Right forelimb (tissue), 1 donor: ENCODE results near the gene MBNL1.
A peak's percentile ranks its signal among the peaks of the same experiment; 100 is the strongest.

ENCODE experiments used
- DNase-seq: peaks from one replicate; pipeline ENCODE4 v3.0.0-alpha.2; 2018

The MBNL1 gene

DNA sequence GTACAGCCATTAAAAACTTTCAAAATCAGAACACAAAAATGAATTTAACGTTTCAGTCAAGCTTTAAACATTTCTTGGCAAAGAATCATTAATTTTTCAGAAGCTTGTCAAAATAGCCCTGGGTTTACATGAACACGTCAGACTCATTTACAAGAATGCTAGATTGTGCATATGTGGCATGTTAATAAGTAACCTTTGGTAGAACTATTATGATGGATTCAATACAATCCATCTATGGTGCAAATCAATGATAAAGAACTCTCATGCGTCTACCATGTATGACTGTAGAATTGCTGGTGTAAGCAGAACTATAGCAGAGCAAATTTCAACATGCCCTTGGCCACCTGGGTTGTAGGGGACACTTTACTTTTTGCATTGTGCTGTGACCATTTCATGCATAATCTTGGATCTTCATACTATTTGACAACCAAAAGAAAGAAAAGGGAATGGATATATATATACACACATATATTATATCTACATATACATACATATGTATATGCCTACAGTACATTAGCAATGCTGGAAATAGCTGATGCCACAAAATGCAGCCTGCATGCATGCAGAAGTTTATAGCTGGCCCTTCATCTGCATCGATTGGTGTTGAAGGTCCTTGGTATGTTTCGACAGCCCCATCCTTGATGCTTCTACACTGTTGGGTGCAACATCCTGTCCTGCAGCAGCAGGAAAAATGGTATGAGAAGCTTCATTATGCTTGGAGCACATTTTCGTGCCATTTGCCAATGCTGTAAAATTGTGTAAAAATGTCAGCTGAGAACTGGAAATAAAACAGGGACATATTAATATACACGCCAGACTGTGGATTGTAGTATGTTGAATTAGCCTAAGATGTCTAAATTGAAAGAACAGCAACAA lies 189.0 kb downstream of the MBNL1 start:
- no peak for DNase-seq

DNA sequence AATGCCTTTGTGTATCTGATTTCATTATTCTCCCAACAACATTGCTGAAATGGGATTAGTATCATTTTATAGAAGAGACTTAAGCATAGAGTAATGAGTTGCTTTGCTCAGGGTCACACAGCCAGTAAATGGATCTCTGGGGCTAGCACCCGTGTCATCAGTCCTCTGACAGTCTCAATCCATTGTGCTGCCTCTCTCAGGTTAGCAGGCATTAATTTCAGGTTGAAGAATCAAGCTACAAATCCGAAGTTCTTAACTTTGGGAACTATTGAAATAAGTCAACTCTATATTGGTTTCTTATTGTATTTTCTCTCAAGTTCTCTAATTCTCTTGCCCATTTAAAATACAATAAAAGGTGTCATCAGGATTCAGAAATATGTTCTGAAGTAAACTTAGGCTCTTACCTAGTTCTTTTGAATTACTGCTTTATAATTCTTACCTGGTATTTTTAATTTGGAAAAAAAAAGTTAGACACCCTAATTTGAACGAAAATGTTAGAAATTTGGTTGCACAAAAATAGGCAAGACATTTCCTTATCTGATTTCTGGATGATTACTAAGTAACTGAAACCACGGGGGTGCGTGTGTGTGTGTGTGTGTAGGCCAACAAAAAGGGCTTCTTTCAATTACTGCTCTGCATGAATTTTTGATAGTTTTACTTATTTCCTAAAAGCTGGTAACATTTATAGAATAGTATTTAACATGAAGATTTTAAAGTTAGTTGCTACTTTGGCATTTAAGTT lies 189.8 kb downstream of the MBNL1 start:
- no peak for DNase-seq

DNA sequence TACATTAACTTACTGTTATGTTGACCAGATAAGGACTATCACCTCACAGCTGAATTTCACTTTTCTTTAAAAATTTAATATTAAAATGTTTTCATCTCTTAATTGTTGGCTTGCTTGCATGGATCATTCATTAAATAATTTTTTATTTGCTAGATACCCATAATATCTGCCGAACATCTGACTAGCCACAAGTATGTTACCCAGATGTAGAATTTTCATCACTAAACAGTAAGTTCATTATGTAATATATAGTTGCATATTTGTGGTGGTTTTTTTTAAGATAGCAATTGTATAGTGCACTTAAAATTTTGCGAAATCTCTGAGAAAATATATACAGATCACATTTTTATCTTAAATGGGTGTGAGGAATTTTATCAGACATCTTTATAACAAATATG lies 190.4 kb downstream of the MBNL1 start:
- DNase-seq: no peak

DNA sequence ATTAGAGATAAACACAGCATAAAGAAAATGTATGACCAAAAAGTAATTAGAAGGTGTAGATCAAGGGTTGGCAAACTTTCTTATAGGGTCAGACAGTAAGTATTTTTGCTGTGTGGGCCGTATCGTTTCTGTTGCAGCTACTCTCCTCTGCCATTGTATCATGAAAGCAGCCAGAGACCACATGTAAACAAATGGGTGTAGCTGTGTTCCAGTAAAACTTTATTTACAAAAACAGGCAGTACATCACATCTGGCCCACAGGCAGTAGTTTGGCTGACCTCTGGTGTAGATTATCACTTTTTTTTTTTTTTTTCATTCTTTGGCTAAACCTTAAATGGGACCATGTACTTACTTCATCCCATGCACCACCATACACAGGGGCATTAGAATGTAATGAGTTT lies 190.8 kb downstream of the MBNL1 start:
- DNase-seq: no peak

DNA sequence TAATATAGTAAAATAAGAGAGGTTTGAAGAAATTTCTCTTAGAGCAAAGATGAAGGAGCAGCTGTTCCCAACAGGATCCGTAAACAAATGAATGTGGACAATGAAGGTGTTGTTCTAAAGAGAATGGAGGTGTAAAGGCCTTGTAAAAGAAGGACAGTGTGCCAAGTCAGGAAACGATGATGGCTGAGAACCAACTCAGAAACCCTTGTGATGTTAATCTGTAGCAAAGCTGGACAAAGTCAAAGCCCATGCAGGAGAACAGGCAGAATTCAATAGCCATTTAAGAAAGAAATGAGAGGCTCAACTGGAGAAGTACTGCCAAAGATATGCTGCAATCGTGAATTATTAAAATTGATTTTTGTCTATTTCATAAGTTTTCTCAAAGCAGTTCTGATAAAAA lies 192.2 kb downstream of the MBNL1 start:
- no peak for DNase-seq

DNA sequence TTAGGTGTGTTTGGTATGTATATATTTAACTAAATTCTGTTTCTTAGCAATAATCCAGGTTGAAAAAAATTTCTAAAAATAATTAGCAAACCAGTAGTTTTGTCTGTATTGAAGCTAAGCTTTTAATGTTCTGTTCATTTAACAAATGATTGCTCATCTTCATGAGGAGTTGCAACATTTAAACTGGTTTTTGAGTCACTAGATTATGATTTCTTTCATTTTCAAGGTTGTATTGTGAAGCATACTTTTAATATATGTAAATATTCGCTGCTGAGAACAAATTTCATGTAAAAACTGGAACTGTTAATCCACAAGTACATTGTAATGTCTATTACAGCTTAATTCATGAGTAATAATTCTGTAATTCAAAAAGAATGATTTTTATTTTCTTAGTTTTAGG lies 192.7 kb downstream of the MBNL1 start:
- no peak for DNase-seq

DNA sequence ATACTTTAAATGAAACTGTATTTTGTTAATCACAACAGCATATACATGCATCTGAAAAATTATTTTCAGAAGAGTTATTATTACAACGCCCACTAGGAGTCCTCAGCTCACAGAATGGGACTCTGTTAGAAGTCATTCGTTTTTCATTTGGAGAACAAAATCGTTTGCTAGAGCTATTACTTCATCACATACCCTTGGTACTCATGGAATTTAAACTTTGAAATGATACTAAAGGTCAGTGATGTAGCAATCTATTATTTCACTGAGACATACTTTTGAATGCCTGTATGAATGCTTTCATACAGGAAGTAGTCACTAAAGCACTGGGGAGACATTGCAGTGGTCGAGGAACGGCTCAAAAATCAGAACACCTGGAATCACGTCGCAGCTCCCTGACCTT lies 198.1 kb downstream of the MBNL1 start:
- DNase-seq: no peak

DNA sequence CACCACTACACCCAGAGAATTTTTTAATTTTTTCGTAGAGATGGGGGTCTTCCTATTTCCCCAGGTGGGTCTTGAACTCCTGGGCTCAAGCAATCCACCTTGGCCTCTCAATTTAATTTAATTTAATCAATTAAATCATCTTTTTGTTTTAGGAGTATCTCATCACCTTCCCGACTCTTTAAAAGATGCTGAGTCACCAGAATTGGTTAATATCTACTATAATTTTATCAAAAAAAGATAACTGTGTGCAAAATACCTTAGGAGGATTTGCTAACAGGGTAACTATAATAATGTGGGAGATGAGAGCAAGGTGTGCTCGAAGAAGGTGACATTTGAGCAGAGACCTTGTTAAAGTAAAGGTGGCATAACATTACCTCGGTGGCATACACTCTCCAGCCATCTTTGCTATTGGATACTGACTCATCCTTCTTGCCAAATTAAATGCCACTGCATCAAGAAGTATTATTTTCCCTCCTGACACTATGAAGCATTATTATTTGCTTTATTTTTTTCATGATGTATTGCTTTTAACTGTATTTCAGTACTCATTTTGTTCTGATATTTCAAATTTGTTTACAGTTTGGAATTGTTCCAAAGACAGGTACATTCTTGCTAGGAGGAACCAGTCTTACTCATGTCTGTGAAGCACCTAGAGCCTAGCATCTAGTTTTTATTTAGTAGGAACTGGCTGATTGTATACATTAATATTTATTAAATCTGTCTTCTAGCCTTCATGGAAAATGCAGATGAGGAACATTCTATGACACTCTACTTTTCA lies 200.7 kb downstream of the MBNL1 start:
- DNase-seq: no peak

DNA sequence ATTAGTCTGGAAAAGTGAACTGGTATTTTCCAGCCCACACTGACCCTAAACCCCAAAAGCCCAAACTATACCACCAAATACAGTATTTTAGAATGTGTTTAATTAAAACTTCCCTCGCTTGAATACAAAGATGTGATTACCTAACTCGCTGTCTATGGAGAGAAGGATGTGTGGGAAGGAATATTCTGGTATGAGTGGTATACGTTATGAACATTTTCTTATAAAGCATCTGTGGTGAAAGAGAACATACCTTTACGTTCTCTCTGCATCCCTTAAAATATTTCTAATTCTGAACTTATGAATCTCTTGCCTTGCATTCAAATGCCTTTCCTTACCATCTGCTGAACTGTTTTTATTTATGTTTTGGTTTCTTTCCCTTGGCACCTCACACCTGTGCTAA lies 201.4 kb downstream of the MBNL1 start:
- no peak for DNase-seq

DNA sequence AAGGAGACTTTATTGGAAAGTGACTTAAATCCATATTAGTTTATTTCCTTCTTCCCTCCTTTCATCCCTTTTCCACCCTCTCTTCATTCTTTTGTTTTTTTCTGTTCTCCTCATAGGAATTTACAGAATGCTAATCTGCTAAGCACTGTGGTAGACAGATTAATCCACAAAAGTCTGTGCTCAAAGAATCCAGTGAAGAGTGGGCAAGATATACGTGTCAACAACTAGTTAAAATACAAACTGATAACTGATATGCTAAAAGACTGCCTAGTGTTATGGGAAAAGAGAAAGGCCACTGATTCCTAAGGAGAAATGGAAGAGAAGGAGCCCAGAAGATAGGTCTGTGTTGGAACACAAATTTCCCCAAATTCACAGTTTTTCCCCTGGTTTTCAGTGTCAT lies 202.2 kb downstream of the MBNL1 start:
- DNase-seq: no peak

DNA sequence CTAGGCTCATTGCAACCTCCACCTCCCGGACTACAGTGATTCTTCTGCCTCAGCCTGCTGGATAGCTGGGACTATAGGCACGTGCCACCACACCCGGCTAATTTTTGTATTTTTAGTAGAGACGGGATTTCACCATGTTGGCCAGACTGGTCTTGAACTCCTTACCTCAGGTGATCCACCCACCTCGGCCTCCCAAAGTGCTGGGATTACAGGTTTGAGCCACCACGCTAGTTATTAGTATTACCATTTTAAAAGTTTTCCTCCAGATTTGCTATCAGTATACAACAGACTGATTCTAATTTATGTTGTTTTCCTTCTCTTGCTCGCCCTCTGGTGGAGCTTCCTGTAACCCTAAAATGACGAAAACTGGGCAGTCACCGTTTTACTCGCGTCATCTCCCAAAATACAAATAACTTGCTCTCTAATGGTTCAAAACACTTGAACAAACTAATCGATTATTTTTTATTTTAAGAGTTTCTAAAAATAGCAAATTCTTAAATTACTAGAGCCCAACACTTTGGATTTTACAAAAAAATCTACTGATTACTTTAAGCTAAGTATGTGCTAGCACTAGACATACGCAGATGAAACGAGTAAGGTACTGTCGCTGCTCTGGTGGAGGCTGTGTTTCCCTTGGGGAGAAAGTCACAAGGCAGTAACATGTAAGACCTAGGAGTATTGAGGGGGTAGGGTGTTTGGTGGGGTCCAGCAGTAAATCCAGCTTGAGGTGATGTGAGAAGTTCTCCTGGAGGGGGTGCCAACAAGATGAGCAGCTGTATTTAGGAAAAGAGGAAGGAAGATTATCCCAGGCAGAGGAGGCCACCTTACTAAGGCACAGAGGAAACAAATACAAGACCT lies 203.3 kb downstream of the MBNL1 start:
- peak; percentile 53 for DNase-seq

DNA sequence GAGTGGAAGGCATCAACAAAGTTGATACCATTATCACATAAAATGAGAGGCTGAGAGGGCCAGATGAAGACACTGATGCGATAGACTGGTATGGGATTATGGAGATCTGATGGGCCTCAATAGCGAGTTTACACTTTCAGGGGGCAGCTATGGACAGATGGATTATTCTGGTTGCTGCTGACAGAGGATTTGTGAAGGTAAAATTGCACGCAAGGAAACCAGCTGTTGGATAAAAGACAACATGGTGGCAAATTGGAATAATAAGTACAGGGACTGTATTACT lies 203.9 kb downstream of the MBNL1 start:
- no peak for DNase-seq

DNA sequence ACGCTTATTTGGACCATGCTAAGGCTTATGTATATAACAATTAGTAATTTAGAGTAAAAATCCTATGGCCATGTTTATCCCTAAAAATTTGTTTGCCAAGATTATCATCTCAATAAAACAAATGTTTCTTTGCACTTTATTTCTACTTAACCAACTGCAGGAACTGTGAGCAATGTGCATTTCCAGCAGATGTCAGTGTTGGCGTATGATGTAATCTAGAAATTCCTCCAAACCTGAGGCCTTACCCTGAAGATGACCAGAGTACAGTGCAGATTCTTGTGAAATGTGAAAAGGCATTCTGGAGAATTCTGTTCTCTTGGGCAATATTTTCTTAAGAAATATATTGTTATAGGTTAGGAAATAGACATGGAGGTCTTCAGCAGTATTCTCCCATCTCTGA lies 205.9 kb downstream of the MBNL1 start:
- DNase-seq: no peak

DNA sequence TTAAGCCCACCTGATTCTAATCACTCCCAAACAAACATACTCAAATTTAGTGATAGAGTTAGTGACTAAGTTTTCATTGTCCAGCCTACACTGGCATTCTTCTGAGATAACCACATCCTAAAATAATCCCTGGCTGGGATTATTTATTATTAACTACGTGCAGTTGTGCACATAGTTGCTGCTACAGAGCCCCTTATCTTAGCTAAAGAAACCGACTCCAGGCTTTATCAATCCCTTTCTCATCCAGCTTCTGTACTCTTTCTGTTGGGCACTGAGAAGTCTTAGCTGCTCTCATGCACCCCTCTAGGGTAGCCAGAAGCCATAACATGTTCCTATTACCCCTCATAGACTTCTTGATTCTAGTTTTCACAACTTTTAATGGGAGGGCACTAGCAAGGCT lies 208.7 kb downstream of the MBNL1 start:
- DNase-seq: no peak

DNA sequence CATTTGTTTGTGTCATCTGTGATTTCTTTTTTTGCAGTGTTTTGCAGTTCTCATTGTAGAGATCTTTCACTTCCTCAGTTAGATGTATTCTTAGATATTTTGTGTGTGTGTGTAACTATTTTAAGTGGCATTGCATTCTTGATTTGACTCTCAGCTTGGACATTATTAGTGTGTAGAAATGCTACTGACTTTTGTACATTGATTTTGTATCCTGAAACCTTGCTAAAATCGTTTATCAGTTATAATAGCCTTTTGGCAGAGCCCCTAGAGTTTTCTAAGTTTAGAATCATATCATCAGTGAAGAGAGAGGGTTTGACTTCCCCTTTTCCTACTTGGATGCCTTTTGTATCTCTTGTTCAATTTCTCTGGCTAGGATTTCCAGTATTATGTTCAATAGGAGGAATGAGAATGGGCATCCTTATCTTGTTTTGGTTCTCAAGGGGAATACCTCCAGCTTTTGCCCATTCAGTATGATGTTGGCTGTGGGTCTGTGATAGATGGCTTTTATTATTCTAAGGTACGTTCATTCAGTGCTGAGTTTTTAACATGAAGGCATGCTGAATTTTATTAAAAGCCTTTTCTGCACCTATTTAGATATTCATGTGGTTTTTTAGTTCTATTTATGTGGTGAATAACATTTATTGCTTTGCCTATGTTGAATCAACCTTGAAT lies 211.7 kb downstream of the MBNL1 start:
- no peak for DNase-seq

DNA sequence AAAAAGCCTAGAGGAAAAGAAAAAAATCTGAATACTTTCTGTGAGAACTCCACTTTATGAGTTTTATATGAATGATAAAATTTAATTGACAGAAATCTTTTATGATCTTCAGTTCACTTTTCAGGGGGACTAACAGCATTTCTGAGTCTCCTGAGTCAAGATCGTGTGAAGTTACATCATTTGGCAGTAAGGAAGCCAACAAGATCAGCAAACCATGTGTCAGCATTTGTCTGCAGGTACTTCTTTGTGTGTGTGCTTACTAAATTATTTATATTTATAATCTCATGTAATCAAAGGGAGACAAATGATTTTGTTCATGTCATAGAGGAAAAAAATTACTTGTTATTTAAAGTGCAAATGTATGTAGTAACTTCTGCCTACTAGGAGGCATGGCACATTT lies 217.6 kb downstream of the MBNL1 start:
- no peak for DNase-seq

DNA sequence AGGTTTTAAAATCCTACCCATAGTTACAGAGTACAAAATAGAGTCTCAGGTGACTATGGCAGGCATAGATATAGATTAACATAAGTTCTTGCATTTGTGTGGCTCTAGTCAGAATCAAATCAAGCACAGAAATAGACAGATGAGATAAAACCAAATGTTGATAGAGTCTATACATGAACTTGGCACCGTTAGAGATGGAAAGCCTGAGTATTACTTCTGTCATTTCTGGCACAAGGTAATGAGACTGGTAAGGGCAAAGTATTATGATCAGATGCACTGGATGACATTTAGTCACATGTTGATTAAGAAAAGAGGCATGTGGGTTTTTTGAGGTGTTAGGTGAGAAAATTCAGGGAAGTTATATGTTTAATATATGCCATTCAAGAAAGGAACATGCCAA lies 219.7 kb downstream of the MBNL1 start:
- no peak for DNase-seq

DNA sequence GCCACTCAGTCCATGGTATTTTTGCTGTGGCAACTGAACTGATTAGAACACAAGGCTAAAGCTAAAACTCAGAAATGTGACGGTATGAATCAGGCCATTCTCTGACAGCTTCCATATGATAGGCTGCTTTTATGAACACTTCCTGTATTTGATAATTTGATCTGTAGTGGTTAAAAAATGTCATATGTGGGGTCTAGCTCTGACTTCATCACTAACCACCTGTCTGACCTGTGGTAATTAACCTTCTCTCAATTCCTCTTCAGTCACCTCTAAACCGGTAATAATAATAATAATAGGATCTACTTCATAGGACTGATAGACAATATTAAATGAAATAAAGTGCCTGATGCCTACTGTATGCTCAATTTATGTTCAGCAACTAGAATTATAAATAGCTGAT lies 223.2 kb downstream of the MBNL1 start:
- DNase-seq: no peak

DNA sequence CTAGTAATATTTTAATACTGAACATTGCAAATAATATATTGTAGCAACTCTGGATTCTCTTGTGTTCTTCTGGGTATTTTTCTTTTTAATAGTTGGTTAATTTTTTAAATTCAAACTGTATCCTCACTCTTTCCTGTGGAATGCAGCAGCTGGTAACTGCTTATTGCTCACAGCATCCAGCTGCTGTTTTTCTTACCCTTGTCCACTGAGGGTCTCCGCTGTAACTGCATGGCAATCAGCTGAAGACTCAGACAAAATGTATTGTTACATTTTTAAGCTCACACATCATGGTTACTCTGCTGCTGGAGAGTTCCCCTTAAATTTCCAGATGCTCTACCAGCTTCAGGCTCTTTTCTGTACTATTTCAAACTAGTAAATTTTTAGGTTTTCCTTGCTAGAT lies 227.6 kb downstream of the MBNL1 start:
- no peak for DNase-seq

DNA sequence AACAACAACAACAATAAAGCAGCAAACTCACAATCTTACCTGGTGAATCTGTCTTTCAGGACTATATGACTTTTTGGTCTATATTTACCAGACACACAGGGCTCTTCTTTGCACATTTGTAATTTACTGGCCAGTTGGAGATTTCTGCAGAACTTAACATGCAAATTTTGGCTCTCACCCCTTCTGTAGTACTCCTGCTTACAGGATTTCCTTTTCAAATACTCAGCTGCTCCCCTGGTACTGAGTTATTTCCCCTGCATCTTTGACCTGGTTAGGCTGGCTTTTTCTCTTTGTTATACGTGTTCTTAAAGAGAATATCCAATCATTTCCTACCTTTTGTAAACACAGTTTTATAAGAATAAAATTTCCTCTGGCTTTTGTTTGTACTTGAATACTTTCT lies 228.0 kb downstream of the MBNL1 start:
- no peak for DNase-seq

DNA sequence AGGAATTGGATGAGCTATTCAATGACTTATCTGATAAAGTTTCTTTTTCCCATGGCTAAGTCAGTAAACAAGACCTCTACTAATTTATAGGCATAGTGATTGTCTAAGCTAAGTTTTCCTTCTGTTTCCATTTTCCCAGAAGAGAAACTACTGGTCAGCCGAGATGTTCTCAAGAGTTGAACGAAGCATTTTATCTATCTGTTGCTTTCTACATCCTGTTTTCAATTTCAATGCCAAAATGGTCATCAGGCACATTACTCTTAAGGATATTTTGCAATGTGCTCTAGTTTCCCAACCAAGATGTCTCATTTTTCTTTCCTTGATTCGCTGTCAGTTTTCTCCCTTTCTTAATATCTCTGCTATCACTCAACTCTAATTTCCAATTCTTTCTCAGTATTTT lies 228.7 kb downstream of the MBNL1 start:
- DNase-seq: no peak

DNA sequence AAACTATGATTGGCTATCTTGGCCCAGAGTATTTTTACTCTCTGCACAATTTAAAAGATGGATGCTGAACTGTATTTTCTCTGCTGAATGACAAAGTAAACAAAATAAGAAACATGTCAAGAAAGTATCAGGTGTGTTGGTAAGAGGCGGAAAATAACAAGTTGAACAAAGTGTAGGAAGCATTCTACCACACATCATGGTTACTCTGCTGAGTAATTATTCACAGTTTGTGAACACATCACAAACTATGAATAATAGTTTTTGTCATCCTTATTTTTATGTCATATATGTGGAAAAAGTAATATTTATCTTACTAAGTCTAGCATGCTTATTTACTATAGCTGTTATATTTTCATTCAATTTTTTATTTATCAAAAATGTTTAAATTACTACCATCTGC lies 229.2 kb downstream of the MBNL1 start:
- no peak for DNase-seq
